ENCODE measurements around the gene ITGB6. TPM values are rescaled to one million over a fixed set of nuclear protein-coding genes. Genes with fewer than 3 reads are reported as not detected.

ITGB6 gene
- total and polyA plus RNA-seq, 2 donors (not counting 3 experiments of a cell fraction or from before 2014, with no cell fraction given) = 0.03 TPM; not detected in 1

DNA sequence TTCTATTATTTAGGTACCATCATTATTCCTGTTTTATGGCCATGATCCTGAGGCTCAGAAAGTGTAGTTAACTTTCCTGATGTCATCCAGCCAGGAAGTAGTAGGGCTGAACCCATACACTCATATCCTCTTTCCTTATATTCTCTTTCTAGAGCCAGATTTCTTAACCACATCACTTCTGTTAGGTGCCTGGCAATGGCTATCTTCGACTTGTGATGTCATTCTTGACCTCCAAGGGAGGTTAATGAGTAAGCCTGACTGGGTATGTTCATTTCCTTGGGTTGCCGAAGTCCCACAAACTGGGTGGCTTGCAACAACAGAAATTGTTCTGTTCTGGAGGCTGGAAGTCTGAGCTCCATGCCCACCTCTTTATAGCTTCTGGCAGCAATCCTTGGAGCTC is 43.4 kb downstream of the ITGB6 start:
- no peaks in the 10 kb centered on the region for H3K9me1 ChIP-seq (replicated peaks; ENCODE audit: control insufficient read depth, extremely low read depth, insufficient read depth, low read length)
- peak; percentile 80 for DNase-seq (ENCODE audit: low read depth, low spot score)
- peak overlapping the region; percentile 36 for H3K4me2 ChIP-seq (ENCODE audit: insufficient read depth, low read length)
- H3K27ac ChIP-seq (ENCODE audit: insufficient read depth, low read depth, low read length) = peak overlapping the region; percentile 87
- BruUV-seq (replicated peaks) = no TSS peak
- no peaks in the 10 kb centered on the region for H3K9me3 ChIP-seq (replicated peaks; ENCODE audit: control insufficient read depth, insufficient read depth, low read length)
- CTCF ChIA-PET = interaction anchor here (0.9 to 2.9 kb wide), 15 partner anchors 25 to 907 kb away, joined by 3 to 18 read pairs (median 4); no protein-coding TSS in a partner anchor
- peak; percentile 84 for FAIRE-seq
- dilution Hi-C loops (cut with MboI; ENCODE audit: extremely low pct_ligation_motif_present, low sequenced_read_pairs) (no loop called here), intact Hi-C loops (cut with micrococcal nuclease) (loop anchor here (1.0 to 5.0 kb wide), 4 partner anchors 54 to 276 kb away; no protein-coding TSS in a partner anchor)
- H3K4me1 ChIP-seq (ENCODE audit: control insufficient read depth, extremely low read depth, insufficient read depth, low read length) = peaks cover 18% of the 10 kb centered on the region
- no peaks in the 10 kb centered on the region for H3K27me3 ChIP-seq (ENCODE audit: control insufficient read depth in 2 of 2, insufficient read depth in 2 of 2, low read length in 2 of 2)
- TF ChIP-seq, protein P1, sequence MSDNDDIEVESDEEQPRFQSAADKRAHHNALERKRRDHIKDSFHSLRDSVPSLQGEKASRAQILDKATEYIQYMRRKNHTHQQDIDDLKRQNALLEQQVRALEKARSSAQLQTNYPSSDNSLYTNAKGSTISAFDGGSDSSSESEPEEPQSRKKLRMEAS (IDR thresholded peaks at IDR 0.05; ENCODE audit: insufficient read depth, insufficient read length) = no peak
- TF ChIP-seq POLR2AphosphoS5 (IDR thresholded peaks at IDR 0.05; ENCODE audit: insufficient read depth, low read depth, low read length) (peak; percentile 55), FOS (IDR thresholded peaks at IDR 0.05; ENCODE audit: borderline replicate concordance, insufficient read depth, low read length) (peak; percentile 93), JUN (IDR thresholded peaks at IDR 0.05; ENCODE audit: borderline replicate concordance, insufficient read depth, insufficient read length, low read depth) (peak; percentile 74), GATA2 (IDR thresholded peaks at IDR 0.05; ENCODE audit: insufficient read depth, insufficient read length, low read depth, low read length) (peak; percentile 47)
- peak overlapping the region; percentile 43 for H3K9ac ChIP-seq (replicated peaks; ENCODE audit: extremely low read depth, insufficient read depth, low read length)
- peak overlapping the region; percentile 61 for H2AFZ ChIP-seq (ENCODE audit: low read depth, low read length)
- no peaks in the 10 kb centered on the region for H4K20me1 ChIP-seq (replicated peaks; ENCODE audit: control insufficient read depth, extremely low read depth, insufficient read depth, low read length)
- no peaks in the 10 kb centered on the region for H3K79me2 ChIP-seq (ENCODE audit: control insufficient read depth, insufficient read depth, low read length)
- H3K4me3 ChIP-seq (replicated peaks in 1 of 3; ENCODE audit: insufficient read depth in 1 of 3, low read depth in 1 of 3, low read length in 3 of 3) = no peak overlapping the region
- H3K36me3 ChIP-seq (ENCODE audit: control insufficient read depth in 2 of 2, extremely low read depth in 1 of 2, insufficient read depth in 2 of 2, low read length in 2 of 2) = no peaks in the 10 kb centered on the region
- POLR2A ChIA-PET = no interaction called here

DNA sequence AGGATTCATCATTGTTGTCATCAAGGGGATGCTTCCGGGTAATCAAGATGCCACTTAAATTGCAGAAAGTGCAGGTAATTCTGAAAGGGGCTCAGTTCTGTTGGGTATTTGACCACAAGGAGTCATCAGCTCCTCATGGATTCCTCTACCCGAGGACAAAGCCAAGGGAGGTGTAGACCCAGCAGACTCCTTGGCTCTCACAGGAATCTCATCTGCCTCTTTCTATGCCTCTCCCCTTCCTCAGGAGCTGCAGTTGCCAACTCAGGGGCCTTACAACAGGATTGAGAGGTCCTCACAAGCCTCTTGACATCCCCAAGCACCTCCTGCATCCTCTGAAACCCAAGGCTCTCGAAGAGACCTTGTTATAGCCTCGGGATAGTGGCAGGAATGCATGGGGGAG is 44.0 kb downstream of the ITGB6 start:
- CTCF ChIA-PET = interaction anchor here (0.6 to 2.9 kb wide), 14 partner anchors 8 to 848 kb away, joined by 3 to 18 read pairs (median 3); no protein-coding TSS in a partner anchor
- peak overlapping the region; percentile 43 for H3K9ac ChIP-seq (replicated peaks; ENCODE audit: extremely low read depth, insufficient read depth, low read length)

More for the DNA sequence above, 44.0 kb downstream of the ITGB6 start:
- dilution Hi-C loops (cut with MboI; ENCODE audit: extremely low pct_ligation_motif_present, low sequenced_read_pairs) (no loop called here), intact Hi-C loops (cut with micrococcal nuclease) (loop anchor here (1.0 to 5.0 kb wide), 4 partner anchors 54 to 276 kb away; no protein-coding TSS in a partner anchor)
- POLR2A ChIA-PET = no interaction called here
- DNase-seq (ENCODE audit: low read depth, low spot score) = peak; percentile 20
- TSS peak; percentile 95 for BruUV-seq (replicated peaks)
- no peaks in the 10 kb centered on the region for H3K27me3 ChIP-seq (ENCODE audit: control insufficient read depth in 2 of 2, insufficient read depth in 2 of 2, low read length in 2 of 2)
- no peaks in the 10 kb centered on the region for H3K9me3 ChIP-seq (replicated peaks; ENCODE audit: control insufficient read depth, insufficient read depth, low read length)
- no peak for FAIRE-seq
- peak overlapping the region; percentile 61 for H2AFZ ChIP-seq (ENCODE audit: low read depth, low read length)
- peaks cover 18% of the 10 kb centered on the region for H3K4me1 ChIP-seq (ENCODE audit: control insufficient read depth, extremely low read depth, insufficient read depth, low read length)
- H3K4me2 ChIP-seq (ENCODE audit: insufficient read depth, low read length) = peak overlapping the region; percentile 36
- no peaks in the 10 kb centered on the region for H4K20me1 ChIP-seq (replicated peaks; ENCODE audit: control insufficient read depth, extremely low read depth, insufficient read depth, low read length)
- TF ChIP-seq GATA2 (IDR thresholded peaks at IDR 0.05; ENCODE audit: insufficient read depth, insufficient read length, low read depth, low read length) = no peak
- TF ChIP-seq, protein P2, sequence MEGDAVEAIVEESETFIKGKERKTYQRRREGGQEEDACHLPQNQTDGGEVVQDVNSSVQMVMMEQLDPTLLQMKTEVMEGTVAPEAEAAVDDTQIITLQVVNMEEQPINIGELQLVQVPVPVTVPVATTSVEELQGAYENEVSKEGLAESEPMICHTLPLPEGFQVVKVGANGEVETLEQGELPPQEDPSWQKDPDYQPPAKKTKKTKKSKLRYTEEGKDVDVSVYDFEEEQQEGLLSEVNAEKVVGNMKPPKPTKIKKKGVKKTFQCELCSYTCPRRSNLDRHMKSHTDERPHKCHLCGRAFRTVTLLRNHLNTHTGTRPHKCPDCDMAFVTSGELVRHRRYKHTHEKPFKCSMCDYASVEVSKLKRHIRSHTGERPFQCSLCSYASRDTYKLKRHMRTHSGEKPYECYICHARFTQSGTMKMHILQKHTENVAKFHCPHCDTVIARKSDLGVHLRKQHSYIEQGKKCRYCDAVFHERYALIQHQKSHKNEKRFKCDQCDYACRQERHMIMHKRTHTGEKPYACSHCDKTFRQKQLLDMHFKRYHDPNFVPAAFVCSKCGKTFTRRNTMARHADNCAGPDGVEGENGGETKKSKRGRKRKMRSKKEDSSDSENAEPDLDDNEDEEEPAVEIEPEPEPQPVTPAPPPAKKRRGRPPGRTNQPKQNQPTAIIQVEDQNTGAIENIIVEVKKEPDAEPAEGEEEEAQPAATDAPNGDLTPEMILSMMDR (IDR thresholded peaks at IDR 0.05; ENCODE audit: extremely low read depth in 1 of 2, insufficient read depth in 1 of 2, low read depth in 1 of 2, low read length in 2 of 2) = peak in 1 of 2 donors; percentile 8
- H3K27ac ChIP-seq (ENCODE audit: insufficient read depth, low read depth, low read length) = peak overlapping the region; percentile 87
- H3K79me2 ChIP-seq (ENCODE audit: control insufficient read depth, insufficient read depth, low read length) = no peaks in the 10 kb centered on the region
- no peaks in the 10 kb centered on the region for H3K9me1 ChIP-seq (replicated peaks; ENCODE audit: control insufficient read depth, extremely low read depth, insufficient read depth, low read length)
- H3K4me3 ChIP-seq (replicated peaks in 1 of 3; ENCODE audit: insufficient read depth in 1 of 3, low read depth in 1 of 3, low read length in 3 of 3) = no peak overlapping the region
- no peaks in the 10 kb centered on the region for H3K36me3 ChIP-seq (ENCODE audit: control insufficient read depth in 2 of 2, extremely low read depth in 1 of 2, insufficient read depth in 2 of 2, low read length in 2 of 2)
